Activated T-helper 2 cell treated with anti-CD3 and anti-CD28 coated beads, Interferon-gamma antibody, Interleukin-2, Interleukin-4, amounts not matched to agents 10 μg/mL and 5 μg/mL and 100 μg/mL, durations not matched to agents 14 hours and 24 hours and 36 hours (primary cell): ENCODE results near the gene TMEM11. TPM values are rescaled to one million over a fixed set of nuclear protein-coding genes. Genes with fewer than 3 reads are reported as not detected.

ENCODE experiments used
- DNase-seq: peaks from one replicate; pipeline ENCODE4 v3.0.0; 2021; ENCODE audit warnings: low spot score
- H3K27ac Mint-ChIP-seq: one replicate; pipeline ENCODE4 v1.8.0; 2021; ENCODE audit warnings: mixed read lengths
- H3K27me3 Mint-ChIP-seq: one replicate; pipeline ENCODE4 v1.8.0; 2021; ENCODE audit warnings: low read depth, mixed read lengths
- H3K36me3 Mint-ChIP-seq: one replicate; pipeline ENCODE4 v1.8.0; 2021; ENCODE audit warnings: low read depth, mixed read lengths
- H3K4me1 Mint-ChIP-seq: one replicate; pipeline ENCODE4 v1.8.0; 2021; ENCODE audit warnings: low read depth, mixed read lengths
- H3K4me3 Mint-ChIP-seq: one replicate; pipeline ENCODE4 v1.8.0; 2021; ENCODE audit warnings: low read depth, mild to moderate bottlenecking, moderate library complexity, mixed read lengths
- H3K9me3 Mint-ChIP-seq: one replicate; pipeline ENCODE4 v1.8.0; 2021; ENCODE audit warnings: mixed read lengths
- intact Hi-C: fragments of 100-400 bp; cut with micrococcal nuclease; formaldehyde crosslinking; loops from one replicate; pipeline ENCODE4 v1.15.1; 2023
- total RNA-seq: library from RNA; stranded (reverse); gene quantifications from 2 replicates; pipeline ENCODE4 v1.2.3, GENCODE V29; 2022

The TMEM11 gene
- total RNA-seq, 1 donor from 2014 or later = 30.5 TPM

DNA sequence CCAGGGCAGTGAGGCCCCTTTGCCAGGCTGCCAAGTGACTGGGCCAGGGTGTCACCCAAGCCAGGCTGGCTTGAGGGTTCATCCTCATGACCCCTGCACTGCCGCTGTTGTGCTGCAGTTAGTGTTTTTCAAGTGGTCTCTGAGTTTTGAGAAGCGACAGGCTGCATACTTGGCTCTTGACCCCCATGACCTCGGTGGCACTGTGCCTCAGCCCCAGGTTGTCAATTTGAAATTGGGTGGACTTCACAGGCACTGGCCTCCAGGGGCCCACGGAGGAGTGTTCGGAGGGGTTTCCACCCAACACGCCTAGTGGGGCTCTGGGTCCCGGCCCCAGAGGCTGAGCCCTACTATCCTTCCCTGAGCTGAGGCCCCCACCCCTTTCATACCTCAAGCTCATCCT lies 44.5 kb downstream of the TMEM11 start:
- no peak for DNase-seq
- intact Hi-C loops = no loop called here
- Mint-ChIP-seq H3K27me3 (no peaks in the 10 kb centered on the region), H3K27ac (no peak overlapping the region), H3K4me1 (peaks cover 7% of the 10 kb centered on the region), H3K36me3 (peaks cover 11% of the 10 kb centered on the region), H3K9me3 (no peaks in the 10 kb centered on the region), H3K4me3 (no peak overlapping the region)

- Mint-ChIP-seq H3K27ac (no peak overlapping the region), H3K4me1 (peaks cover 7% of the 10 kb centered on the region), H3K9me3 (no peaks in the 10 kb centered on the region), H3K4me3 (no peak overlapping the region), H3K27me3 (no peaks in the 10 kb centered on the region), H3K36me3 (peaks cover 11% of the 10 kb centered on the region)
- intact Hi-C loops = no loop called here
- DNase-seq = no peak
Measured at GRCh38 chr17:21168555-21168865, 45.5 kb downstream of the TMEM11 start.

- Mint-ChIP-seq H3K4me1 (peaks cover 7% of the 10 kb centered on the region), H3K36me3 (peaks cover 7% of the 10 kb centered on the region), H3K27ac (no peak overlapping the region), H3K4me3 (no peak overlapping the region), H3K27me3 (no peaks in the 10 kb centered on the region), H3K9me3 (no peaks in the 10 kb centered on the region)
- DNase-seq = no peak
- intact Hi-C loops = no loop called here
Measured at GRCh38 chr17:21167303-21167702, 46.7 kb downstream of the TMEM11 start.

DNA sequence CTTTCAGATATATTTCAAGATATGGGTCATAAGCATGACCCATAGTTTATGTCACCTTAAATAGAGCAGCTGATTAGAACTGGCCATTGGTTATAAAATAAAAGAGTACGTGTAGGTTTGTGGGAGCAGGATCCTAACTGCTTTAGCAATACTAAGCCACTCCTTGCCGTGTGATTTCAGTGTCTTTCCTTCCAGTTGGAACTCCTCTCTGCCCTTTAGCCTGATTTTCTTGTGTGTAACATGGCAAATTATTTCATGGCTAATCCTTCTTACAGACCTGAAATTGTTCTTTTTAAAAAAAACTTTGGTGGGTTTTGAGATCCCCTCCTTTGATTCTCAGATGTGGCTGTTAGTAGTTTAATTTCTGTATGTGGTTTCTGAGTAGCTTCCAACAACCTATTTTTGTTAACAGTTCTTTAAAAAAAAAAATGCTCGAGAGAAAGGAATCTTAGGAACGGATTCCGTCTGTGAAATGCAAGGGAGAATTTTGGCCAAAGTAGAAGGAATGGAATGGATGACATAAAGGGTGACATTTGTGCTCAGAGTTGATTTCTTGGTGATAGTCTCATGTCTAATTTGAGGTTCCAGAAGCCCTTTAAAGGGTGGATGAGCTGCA lies 47.3 kb downstream of the TMEM11 start:
- Mint-ChIP-seq H3K4me3 (no peak overlapping the region), H3K27me3 (no peaks in the 10 kb centered on the region), H3K9me3 (no peaks in the 10 kb centered on the region), H3K36me3 (peaks cover 2% of the 10 kb centered on the region), H3K4me1 (peaks cover 6% of the 10 kb centered on the region), H3K27ac (no peak overlapping the region)
- intact Hi-C loops = no loop called here
- DNase-seq = no peak

- Mint-ChIP-seq H3K36me3 (no peaks in the 10 kb centered on the region), H3K27ac (no peak overlapping the region), H3K4me3 (no peak overlapping the region), H3K4me1 (peaks cover 4% of the 10 kb centered on the region), H3K9me3 (no peaks in the 10 kb centered on the region), H3K27me3 (no peaks in the 10 kb centered on the region)
- intact Hi-C loops = no loop called here
- no peak for DNase-seq
Measured at GRCh38 chr17:21165922-21166594, 47.9 kb downstream of the TMEM11 start.

DNA sequence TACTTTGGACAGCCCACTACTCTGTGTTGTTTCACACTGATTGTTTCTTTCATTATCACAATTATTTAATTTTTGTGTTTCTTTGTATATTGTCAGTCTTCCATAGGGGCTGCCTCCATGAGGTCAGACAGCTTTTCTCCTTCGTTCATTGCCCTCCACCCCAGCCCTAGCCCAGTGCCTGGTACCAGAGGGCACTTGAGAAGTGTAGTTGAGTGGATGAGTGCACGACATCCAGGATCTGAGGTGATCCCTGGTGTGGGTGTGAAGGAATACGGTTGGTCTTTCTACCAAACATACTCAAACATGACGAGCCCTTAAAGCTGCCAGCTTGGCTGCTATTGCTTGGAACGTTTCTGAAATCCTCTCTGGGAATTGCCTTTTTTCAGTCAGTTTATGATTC lies 49.3 kb downstream of the TMEM11 start:
- no peaks in the 10 kb centered on the region for H3K4me1 Mint-ChIP-seq
- intact Hi-C loops = no loop called here
- H3K27me3 Mint-ChIP-seq = no peaks in the 10 kb centered on the region
- H3K27ac Mint-ChIP-seq = no peak overlapping the region
- no peaks in the 10 kb centered on the region for H3K9me3 Mint-ChIP-seq
- DNase-seq = no peak
- no peaks in the 10 kb centered on the region for H3K36me3 Mint-ChIP-seq
- H3K4me3 Mint-ChIP-seq = no peak overlapping the region

DNA sequence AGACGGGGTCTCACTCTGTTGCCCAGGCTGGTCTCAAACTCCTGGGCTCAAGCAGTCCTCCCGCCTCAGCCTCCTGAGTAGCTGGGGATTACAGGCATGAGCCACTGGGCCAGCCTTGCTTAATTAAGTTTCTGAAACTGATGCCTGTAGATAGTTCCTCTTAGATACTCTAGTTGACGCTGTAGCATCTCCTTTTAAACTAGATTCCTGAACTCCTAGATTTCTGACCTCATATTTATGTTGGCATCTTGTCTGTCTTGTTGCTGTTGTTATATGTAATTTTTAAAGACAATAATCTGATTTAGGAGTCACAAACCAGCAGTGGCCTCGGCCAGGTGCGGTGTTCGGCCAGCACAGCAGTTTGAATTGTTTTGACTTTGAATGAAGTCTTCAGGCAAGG lies 49.7 kb downstream of the TMEM11 start:
- intact Hi-C loops = no loop called here
- Mint-ChIP-seq H3K27ac (no peak overlapping the region), H3K9me3 (no peaks in the 10 kb centered on the region), H3K36me3 (no peaks in the 10 kb centered on the region), H3K27me3 (no peaks in the 10 kb centered on the region), H3K4me3 (no peak overlapping the region), H3K4me1 (no peaks in the 10 kb centered on the region)
- no peak for DNase-seq

- no peak for DNase-seq
- peaks cover under 1% of the 10 kb centered on the region for H3K4me1 Mint-ChIP-seq
- no peaks in the 10 kb centered on the region for H3K27me3 Mint-ChIP-seq
- H3K36me3 Mint-ChIP-seq = no peaks in the 10 kb centered on the region
- H3K27ac Mint-ChIP-seq = no peak overlapping the region
- H3K9me3 Mint-ChIP-seq = no peaks in the 10 kb centered on the region
- intact Hi-C loops = no loop called here
- no peak overlapping the region for H3K4me3 Mint-ChIP-seq
Measured at GRCh38 chr17:21163101-21163500, 50.9 kb downstream of the TMEM11 start.

DNA sequence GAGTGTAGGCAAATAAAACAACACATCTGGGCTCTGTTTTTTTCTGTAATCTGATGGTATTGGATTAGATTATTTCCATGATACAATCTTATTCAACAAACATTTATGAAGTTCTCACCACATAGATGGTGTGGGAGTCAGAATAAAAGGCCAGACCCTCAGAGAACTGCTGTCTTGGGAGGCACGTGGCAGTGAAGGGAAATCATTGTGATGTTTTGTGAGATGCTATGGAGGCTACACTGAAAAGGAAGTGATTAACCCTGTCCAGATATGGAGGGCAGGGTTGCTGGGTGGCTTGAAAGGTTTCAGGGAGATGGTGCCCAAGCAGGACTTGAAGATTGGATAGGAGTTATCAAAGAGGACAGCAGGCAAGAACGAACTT lies 51.6 kb downstream of the TMEM11 start:
- no peaks in the 10 kb centered on the region for H3K36me3 Mint-ChIP-seq
- intact Hi-C loops = no loop called here
- peaks cover 4% of the 10 kb centered on the region for H3K4me1 Mint-ChIP-seq
- no peak overlapping the region for H3K4me3 Mint-ChIP-seq
- H3K27ac Mint-ChIP-seq = no peak overlapping the region
- no peaks in the 10 kb centered on the region for H3K9me3 Mint-ChIP-seq
- no peak for DNase-seq
- no peaks in the 10 kb centered on the region for H3K27me3 Mint-ChIP-seq

- Mint-ChIP-seq H3K4me3 (no peak overlapping the region), H3K27me3 (no peaks in the 10 kb centered on the region), H3K36me3 (no peaks in the 10 kb centered on the region), H3K4me1 (peaks cover 4% of the 10 kb centered on the region), H3K9me3 (no peaks in the 10 kb centered on the region), H3K27ac (no peak overlapping the region)
- DNase-seq = no peak
- intact Hi-C loops = no loop called here
Measured at GRCh38 chr17:21161498-21162393, 52.2 kb downstream of the TMEM11 start.

- Mint-ChIP-seq H3K27me3 (no peaks in the 10 kb centered on the region), H3K36me3 (no peaks in the 10 kb centered on the region), H3K9me3 (peaks cover 8% of the 10 kb centered on the region), H3K4me1 (peaks cover 4% of the 10 kb centered on the region), H3K4me3 (no peak overlapping the region), H3K27ac (no peak overlapping the region)
- intact Hi-C loops = no loop called here
- DNase-seq = no peak
Measured at GRCh38 chr17:21160401-21160800, 53.6 kb downstream of the TMEM11 start.

DNA sequence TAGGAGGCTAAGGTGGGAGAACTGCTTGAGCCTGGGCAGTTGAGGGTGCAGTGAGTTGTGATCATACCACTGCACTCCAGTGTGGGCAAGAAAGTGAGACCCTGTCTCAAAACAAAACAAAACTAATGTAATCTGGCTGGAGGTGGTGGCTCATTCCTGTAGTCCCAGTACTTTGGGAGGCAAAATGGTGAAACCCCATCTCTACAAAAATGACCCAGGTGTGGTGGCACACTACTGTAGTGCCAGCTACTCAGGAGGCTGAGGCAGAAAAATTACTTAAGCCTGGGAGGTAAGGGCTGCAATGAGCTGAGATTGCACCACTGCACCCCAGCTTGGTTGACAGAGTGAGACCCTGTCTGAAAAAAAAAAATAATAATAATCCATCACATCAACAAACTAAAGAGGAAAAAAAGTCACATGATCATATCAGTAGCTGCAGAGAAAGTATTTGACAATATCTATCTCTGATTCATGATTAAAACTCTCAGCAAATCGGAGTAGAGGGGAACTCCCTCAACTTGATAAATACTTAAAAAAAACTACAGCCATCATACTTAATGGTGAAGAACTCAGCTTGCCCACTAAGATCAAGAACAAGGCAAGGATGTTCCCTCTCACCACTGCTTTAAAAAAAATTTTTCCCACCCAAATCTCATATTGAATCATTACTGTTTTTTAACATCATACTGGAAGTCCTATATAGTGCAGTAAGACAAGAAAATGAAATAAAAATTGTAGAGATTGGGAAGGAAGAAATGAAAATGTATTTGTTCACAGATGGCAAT lies 56.2 kb downstream of the TMEM11 start:
- peaks cover 14% of the 10 kb centered on the region for H3K36me3 Mint-ChIP-seq
- no peaks in the 10 kb centered on the region for H3K27me3 Mint-ChIP-seq
- H3K4me1 Mint-ChIP-seq = peaks cover 4% of the 10 kb centered on the region
- H3K9me3 Mint-ChIP-seq = peaks cover 33% of the 10 kb centered on the region
- no peak for DNase-seq
- no peak overlapping the region for H3K27ac Mint-ChIP-seq
- no peak overlapping the region for H3K4me3 Mint-ChIP-seq
- intact Hi-C loops = no loop called here
